ENCODE measurements around the gene ZBTB8A. TPM values are rescaled to one million over a fixed set of nuclear protein-coding genes. Genes with fewer than 3 reads are reported as not detected.

The ZBTB8A gene
- total and polyA plus RNA-seq, 7 donors: 1.8 to 10.8 (median 5.6) TPM

DNA sequence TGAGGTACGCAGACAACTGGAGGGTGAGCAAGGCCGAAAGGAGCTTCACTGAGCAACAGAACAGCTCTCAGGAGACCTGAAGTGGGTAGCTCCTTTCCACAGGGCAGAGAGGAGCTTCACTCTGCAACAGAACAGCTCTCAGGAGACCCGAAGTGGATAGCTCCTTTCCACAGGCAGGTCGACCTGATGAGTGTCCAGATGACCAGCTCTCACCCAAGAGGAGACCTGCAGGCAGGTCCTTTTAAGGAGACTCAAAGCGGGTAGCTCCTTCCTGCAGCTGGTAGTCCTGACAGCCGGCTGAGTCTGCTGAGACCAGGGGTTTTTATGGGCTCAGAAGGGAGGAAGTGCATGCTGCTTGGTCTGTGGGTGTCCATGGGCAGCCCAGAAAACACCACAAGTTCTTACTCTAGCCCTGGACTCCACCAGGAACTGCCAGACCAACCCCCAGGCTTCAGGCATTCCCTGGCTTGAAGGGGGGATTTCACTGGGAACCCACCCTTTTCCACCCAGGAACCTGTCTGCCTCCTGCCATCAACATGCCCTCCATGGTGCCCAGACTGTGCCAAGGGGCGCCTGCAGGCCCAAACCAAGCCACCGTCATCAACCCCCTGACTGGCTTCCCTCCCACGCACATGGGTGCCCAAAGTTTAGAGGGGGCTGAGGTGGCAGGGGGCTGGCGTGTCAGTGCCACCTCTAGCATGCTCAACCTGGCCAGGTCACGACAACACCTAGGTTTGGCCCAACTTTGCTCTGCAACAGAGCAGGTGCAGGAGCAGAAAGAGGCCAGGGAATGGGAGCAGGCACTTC lies 67.5 kb downstream of the ZBTB8A start:
- peaks cover 0 to 4% (median under 1%) of the 10 kb centered on the region in 4 donors for H3K4me1 ChIP-seq
- DNase-seq: no peak
- no peak for TF ChIP-seq POLR2AphosphoS5 (IDR thresholded peaks at IDR 0.05)
- no peak for TF ChIP-seq EP300 (IDR thresholded peaks at IDR 0.05)
- TF ChIP-seq, protein P1, sequence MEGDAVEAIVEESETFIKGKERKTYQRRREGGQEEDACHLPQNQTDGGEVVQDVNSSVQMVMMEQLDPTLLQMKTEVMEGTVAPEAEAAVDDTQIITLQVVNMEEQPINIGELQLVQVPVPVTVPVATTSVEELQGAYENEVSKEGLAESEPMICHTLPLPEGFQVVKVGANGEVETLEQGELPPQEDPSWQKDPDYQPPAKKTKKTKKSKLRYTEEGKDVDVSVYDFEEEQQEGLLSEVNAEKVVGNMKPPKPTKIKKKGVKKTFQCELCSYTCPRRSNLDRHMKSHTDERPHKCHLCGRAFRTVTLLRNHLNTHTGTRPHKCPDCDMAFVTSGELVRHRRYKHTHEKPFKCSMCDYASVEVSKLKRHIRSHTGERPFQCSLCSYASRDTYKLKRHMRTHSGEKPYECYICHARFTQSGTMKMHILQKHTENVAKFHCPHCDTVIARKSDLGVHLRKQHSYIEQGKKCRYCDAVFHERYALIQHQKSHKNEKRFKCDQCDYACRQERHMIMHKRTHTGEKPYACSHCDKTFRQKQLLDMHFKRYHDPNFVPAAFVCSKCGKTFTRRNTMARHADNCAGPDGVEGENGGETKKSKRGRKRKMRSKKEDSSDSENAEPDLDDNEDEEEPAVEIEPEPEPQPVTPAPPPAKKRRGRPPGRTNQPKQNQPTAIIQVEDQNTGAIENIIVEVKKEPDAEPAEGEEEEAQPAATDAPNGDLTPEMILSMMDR (IDR thresholded peaks at IDR 0.05): no peak
- no peak for TF ChIP-seq POLR2A (IDR thresholded peaks at IDR 0.05)
- no peaks in the 10 kb centered on the region for H3K36me3 ChIP-seq
- H3K9me3 ChIP-seq: no peaks in the 10 kb centered on the region
- intact Hi-C loops (cut with DNase I): no loop called here
- H3K4me3 ChIP-seq: no peak overlapping the region
- WGBS, 2 donors: 91% methylated on average over 11 of the region's 11 CpGs
- H3K27me3 ChIP-seq: no peaks in the 10 kb centered on the region
- H3K27ac ChIP-seq: no peak overlapping the region

DNA sequence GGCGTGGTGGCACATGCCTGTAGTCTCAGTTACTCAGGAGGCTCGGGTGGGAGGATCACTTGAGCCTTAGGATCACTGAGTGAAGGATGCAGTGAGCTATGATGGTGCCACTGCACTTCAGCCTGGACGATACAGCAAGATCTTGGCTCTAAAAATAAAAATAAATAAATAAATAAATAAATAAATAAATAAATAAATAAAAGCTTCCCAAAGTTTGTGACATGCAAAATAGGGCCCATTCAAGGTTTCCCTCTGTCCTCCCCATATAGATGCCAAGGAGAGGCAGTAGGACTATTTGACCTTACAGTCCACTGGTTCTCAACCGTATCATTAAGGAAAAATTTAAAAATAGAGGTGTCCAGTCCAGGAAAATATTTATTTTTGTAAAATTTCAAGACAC lies 70.0 kb downstream of the ZBTB8A start:
- TF ChIP-seq EP300 (IDR thresholded peaks at IDR 0.05): no peak
- no peak for TF ChIP-seq POLR2AphosphoS5 (IDR thresholded peaks at IDR 0.05)
- TF ChIP-seq POLR2A (IDR thresholded peaks at IDR 0.05): no peak
- TF ChIP-seq, protein P1 (IDR thresholded peaks at IDR 0.05): no peak
- Histone ChIP-seq H3K9me3 (no peaks in the 10 kb centered on the region), H3K36me3 (no peaks in the 10 kb centered on the region), H3K4me3 (no peak overlapping the region), H3K27me3 (no peaks in the 10 kb centered on the region), H3K27ac (no peak overlapping the region), H3K4me1 (peaks cover 0 to 12% (median 8%) of the 10 kb centered on the region in 4 donors)
- 92 to 93% methylated on average over 4 of the region's 4 CpGs for WGBS, 2 donors
- DNase-seq: no peak
- intact Hi-C loops (cut with DNase I): no loop called here

DNA sequence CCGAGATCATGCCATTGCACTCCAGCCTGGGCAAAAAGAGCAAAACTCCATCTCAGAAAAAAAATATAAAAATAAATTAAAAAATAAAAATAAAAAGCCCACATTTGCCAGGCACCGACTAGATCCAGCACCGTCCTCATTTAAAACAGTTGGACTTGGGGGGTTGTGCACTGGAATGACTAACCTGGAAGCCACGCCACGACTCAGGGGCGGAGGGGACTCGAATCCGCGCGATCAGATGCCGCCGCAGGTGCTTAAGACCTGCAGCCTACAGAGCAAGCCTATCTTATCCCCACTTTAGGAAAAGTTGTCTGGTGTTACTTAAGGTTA lies 72.6 kb downstream of the ZBTB8A start:
- WGBS, 2 donors: 4 to 13% methylated on average over 12 of the region's 12 CpGs
- H3K4me3 ChIP-seq: peak overlapping the region; percentile 32 to 56 (median 50)
- no peaks in the 10 kb centered on the region for H3K9me3 ChIP-seq
- H3K27ac ChIP-seq: peak overlapping the region in 1 of 4 donors; percentile 26
- no peaks in the 10 kb centered on the region for H3K27me3 ChIP-seq
- TF ChIP-seq, protein P1 (IDR thresholded peaks at IDR 0.05): no peak
- TF ChIP-seq EP300 (IDR thresholded peaks at IDR 0.05) (no peak), POLR2A (IDR thresholded peaks at IDR 0.05) (no peak), POLR2AphosphoS5 (IDR thresholded peaks at IDR 0.05) (no peak)
- intact Hi-C loops (cut with DNase I): loop anchor here (10.0 kb wide), 1 partner anchor 167 kb away; no protein-coding TSS in a partner anchor
- peaks cover 0 to 12% (median 8%) of the 10 kb centered on the region in 4 donors for H3K4me1 ChIP-seq
- no peak for DNase-seq
- H3K36me3 ChIP-seq: no peaks in the 10 kb centered on the region

DNA sequence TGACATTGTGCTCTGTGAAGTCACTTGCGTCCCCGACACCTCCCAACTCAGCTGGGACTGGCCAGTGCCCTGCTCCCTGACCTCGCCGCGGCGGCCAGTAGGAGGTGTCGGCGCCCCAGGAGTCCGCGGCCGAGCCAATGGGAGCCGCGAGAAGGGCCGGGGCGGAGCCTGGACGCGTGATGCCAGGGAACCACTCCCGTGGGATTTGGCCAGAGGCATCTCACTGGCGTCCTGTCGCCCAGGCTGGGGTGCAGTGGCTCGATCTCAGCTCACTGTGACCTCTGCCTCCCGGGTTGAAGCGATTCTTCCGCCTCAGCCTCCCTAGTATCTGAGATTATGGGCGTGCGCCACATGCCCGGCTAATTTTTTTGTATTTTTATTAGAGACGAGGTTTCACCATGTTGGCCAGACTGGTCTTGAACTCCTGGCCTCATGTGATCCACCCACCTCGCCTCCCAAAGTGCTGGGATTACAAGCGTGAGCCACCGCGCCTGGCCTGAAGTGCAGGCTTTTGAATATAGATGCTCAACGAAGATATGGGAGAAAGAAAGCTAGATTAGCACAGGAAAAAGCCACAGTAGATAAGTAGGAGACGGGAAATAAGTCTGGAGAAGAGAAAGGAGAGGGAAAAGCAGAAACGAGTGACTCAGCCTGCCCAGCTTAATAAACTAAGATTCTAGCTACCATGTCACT lies 73.1 kb downstream of the ZBTB8A start:
- peak; percentile 91 for DNase-seq
- Histone ChIP-seq H3K27ac (peak overlapping the region in 2 of 4 donors; percentile 23 to 26), H3K36me3 (no peaks in the 10 kb centered on the region), H3K27me3 (no peaks in the 10 kb centered on the region), H3K9me3 (no peaks in the 10 kb centered on the region), H3K4me1 (peaks cover 0 to 12% (median 8%) of the 10 kb centered on the region in 4 donors), H3K4me3 (peak overlapping the region; percentile 32 to 56 (median 50))
- TF ChIP-seq EP300 (IDR thresholded peaks at IDR 0.05) (no peak), POLR2A (IDR thresholded peaks at IDR 0.05) (peak in 1 of 2 donors; percentile 23), POLR2AphosphoS5 (IDR thresholded peaks at IDR 0.05) (peak; percentile 30 to 78 (median 68))
- TF ChIP-seq, protein P1 (IDR thresholded peaks at IDR 0.05): peak in 3 of 4 experiments; percentile 29 to 50 (median 32)
- intact Hi-C loops (cut with DNase I): loop anchor here (10.0 kb wide), 1 partner anchor 168 kb away; no protein-coding TSS in a partner anchor
- WGBS, 2 donors: 4 to 7% methylated on average over 35 of the region's 35 CpGs
